Right forelimb (tissue), 1 donor: ENCODE measurements around the gene ICA1.
"Not testable (repeated sequence)": the region's sequence is repeated elsewhere in the genome, so short reads cannot be mapped to it uniquely, and the experiment has no call there.

Experiments
- DNase-seq: peaks from one replicate; pipeline ENCODE4 v3.0.0-alpha.2; 2018

Gene ICA1

DNA sequence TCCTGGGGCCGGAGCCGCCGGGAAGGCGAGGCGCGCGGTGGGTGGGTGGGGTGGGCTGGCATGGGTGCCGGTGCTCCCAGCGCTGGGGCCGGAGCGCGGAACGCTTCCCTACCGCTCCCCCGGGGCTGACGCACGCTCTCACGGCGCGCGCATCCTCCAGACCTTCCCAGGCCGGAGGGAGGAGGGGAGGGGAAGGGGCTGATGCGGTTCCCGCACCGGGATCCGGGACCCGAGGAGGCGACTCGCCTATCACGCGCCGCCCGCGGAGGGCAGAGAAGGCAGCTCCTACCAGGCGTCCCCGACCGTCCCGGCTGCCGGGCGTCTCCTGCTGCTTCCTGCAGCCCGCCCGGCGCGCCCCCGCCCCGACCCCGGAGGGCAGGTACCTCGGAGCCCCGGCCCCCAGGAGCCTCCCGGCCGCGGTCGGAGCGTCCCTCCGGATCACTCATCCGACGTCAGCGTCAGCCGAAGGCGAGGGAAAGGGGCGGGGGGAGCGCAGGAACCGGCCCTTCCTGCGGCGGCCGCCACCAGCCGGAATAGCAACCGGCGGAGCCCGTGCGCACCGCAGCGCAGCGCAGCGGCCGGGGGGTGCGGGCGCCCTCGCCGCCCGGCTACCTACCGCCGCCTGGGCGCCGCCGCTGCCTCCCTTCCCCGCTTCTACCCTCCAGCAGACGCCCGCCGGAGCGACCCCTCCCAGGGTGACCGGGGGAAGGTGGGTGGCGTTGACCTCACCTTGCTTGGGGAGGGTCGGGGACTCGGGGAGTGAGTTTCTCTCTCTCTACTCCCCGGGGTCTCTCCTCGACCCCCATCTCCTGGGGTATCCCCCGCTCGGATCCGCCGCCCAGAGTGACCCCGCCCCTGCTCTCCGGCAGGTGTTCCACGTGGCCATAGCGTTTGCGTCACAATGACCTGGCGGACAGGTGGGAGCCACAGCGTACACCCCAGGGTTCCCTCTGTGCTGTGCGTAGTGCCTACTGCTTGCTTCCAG, at the start of gene ICA1:
ICA1 (minus strand) TSS at position 457 of the 985 bp plus-strand sequence. CDS start 26,241 bp downstream, outside the sequence.
- DNase-seq: peak; percentile 67

DNA sequence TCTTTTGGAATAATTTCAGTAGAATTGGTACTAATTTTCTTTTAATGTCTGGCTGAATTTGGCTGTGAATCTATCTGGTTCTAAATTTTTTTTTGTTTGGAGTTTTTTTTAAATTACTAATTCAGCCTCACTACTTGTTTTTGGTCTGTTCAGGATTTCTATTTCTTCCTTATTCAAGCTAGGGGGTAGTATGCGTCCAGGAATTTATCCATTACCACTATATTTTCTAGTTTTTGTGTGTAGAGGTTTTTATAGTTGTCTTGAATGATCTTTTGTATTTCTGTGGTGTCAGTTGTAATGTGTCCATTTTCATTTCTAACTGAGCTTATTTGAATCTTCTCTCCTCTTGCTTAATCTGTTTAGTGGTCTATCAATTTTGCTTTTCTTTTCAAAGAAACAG, 48.9 kb upstream of the ICA1 start:
- no peak for DNase-seq

DNA sequence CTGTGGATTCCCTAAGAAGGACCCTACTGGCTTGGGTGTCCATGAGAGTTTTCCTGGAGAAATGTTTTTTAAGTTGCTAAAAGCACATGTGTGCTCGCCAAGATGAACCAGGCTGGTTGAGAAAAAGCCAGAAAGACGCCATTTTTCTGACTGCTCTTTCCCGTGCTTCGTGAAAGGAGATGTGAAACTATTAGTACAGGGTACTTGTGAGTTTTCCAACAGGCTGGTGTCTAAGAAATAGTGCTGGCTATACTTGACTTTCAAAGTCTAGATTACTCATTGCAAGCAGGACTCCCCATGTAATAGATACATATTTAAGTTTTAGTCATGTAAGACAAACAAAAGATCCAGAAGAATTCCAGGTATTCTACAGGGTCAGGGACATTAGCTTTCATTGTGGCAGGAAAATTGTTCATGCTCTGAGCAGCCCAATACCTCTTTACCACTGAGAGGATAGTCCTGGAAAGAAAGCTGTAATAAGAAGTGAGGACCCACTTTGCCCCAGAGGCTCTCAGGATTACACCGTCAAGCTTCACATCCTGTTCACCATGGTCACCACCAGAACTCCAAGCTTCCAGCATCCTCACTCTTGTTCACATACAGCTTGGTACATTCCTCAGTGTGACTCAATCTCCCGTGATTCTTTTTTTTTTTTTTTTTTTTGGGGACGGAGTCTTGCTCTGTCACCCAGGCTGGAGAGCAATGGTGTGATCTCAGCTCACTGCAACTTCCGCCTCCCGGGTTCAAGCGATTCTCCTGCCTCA, 43.8 kb upstream of the ICA1 start:
- DNase-seq: no peak

DNA sequence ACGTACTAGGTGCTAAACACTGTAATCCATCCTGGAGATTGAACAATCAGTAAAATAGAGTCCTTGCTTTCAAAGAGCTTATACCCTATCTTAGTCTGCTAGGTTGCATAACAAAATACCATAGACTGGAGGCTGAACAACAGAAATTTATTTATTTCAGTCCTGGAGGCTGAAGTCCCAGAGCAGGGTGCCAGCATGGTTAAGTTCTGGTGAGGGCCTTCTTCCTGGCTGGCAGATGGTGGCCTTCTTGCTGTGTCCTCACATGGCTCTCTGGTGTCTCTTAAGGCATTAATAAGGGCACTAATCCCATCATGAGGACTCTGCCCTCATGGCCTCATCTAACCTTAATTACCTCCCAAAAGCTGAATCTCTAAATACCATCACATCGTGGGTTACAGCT, 43.1 kb upstream of the ICA1 start:
- no peak for DNase-seq

DNA sequence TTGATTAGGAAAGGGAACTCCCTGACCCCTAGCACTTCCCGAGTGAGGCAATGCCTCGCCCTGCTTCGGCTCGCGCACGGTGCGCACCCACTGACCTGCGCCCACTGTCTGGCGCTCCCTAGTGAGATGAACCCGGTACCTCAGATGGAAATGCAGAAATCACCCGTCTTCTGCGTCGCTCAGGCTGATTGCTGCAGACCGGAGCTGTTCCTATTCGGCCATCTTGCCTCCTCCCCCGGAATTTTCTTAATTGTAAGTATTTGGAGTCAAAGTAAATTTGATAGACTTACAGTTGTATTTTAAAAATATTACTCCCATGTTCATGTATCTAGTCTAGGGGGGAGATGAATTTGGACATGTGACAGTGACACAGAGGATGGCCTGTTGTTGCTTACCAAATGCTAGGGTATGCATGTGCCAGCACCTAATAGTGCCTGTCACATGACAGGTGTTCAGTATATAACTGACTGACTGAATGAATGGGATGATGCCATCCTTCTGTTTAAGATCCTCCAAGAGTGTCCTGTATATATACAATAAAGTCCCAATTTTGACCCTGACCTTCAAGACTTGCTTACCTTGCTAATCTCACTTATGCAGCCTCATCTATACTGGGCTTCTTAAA, 42.0 kb upstream of the ICA1 start:
- DNase-seq: no peak

DNA sequence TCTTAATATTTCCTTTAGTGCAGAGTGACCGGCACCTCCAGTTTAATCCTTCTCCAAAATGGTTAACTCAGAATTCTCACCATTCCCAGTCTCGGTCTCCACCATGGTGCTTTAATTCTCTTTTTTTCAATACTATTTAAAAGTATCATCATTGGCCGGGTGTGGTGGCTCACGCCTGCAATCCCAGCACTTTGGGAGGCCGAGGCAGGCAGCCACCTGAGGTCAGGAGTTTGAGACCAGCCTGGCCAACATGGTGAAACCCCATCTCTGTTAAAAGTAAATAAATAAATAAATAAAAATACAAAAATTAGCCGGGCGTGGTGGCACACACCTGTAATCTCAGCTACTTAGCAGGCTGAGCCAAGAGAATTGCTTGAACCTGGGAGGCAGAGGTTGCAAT, 35.1 kb upstream of the ICA1 start:
- not testable (repeated sequence) for DNase-seq

DNA sequence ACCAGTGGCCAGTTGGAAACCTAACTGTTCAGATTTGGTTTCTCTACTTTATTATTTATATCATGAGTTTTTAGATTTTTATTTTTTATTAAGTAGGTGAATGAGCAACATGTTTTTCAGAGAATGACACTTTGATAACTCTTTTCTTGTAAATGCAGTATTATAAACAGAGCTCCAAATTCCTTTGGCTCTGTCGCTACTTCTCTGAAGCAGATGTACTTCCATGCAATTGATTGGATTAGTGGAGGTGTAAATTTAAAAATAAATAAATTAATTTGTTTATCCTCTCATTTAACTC, 34.3 kb upstream of the ICA1 start:
- DNase-seq: no peak

DNA sequence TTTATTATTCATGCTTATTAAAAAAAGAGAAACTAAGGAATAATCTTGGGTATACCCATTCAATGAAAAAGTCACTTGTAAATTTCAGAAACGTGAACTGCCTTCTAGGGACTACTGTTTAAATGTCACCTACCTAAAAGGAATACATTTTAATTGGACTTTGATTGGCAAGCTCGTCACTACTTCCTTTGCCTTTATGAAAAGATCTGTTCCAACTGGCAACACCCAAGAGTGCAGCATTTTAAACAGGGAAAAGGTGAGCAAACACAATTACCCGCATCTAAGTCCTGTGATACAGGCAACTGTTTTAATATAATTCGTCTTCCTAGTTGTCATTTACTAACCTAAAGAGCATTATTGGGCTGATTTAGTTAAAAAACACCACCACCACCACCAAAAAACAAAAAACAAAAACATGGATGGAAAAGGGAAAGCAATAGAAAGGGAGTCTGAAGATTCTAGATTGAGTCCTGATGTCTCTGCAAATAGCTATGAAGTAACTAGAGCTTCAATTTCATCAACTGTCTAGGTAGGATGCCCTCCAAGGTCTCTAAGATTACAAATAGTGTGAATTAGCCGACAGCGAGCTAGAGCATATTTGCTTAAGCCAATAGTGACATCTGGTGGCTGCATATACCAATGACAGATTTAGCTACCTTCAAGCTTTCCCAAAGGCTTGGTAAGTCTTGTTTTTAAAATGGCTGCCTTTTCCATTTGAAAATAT, 33.8 kb upstream of the ICA1 start:
- no peak for DNase-seq

DNA sequence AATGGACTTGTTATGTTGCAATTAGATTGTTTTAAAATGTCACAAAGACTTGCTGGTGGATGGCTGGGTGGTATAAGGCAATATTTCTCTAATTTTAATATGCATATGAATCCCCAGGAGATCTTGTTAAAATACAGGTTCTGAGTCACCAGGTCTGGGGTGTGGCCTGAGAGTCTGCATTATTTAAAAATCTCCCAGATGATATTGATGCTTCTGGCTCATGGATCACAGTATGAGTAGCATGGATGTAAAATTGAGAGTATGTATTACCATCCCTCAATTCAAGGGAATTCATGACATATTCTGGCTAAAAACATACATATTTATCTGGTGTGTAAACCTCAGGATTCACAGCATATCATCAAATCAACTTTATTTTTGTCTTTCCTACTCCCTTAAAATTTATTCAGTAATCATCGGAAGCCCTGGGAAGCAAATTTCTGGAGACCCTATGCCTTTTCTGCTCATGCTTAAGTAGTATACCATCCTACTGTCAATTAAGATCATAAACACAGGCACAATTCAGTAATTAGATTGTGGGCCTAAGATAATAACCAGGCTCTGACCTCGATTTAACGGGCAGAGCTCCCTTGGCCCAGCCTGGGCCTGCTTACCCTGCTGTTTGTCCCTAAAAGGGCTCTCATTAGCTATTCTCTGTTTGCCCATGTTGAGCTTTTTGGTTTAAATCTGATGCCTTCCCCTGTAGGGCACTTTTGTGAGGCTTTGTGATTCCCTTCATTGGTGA, 29.6 kb upstream of the ICA1 start:
- no peak for DNase-seq

DNA sequence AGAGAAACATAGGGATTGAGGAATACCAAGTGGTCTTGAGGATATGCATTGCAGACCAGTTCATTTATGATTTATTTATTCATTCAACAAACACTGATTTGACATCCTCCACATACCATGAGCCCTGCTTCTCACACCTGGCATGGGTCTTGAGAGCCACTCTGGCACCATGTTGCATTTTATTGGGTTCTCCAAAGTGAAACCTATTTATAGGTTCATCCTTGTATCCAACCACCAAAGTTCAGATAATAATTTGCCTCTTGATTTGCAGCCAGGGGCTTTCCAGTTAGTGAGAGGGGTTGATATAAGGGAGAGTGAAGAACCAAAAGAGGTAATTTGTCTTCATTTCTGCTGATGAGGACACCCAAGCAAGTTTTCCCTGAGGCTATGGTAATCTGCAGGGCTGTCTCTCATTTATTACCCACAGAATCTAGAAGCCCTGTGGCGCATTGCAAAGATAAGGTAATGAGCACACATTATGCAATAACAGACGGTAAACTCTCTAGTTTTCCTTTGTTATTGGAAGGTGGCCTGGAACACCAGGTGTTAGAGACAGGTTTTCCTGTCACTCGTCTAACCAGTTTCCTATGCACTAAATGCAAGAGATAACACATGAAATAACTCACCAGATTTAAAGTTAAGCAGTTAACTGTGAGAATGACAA, 28.8 kb upstream of the ICA1 start:
- no peak for DNase-seq

DNA sequence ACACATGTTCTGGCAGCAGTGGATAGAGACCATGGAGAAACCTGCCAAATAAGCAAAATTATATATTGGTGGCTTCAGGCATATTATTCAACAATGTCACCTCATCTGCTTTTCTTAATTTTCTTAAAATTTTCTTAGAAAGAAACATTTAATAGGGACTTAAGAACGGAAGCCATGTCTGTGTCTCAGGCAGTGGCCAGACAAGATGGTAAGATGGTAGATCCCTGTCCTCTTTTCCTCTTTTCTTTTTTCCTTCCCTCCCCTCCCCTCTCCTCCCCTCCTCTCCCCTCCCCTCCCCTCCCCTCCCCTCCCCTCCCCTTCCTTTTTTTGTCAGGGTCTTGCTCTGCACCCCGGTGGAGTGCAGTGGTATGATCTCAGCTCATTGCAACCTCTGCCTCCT, 24.2 kb upstream of the ICA1 start:
- DNase-seq: no peak

DNA sequence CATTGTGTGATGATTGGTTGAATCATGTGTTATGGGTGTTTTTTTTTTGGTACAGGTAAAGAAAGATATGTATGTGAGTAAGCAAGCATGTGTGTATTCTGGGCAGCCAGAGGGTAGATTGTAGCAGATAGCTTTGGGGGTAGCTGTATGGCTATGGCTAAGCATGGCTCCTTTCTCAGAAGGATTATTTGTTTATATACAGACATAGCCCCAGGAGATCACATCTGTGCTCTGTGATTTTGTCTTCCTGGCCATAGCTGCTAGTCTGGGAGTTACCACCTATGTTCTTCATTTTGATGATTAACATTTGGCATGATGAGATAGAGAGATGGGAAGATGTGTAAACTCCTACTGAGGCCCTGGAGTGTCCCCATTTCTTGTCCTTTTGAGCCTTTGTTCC, 23.2 kb upstream of the ICA1 start:
- no peak for DNase-seq

DNA sequence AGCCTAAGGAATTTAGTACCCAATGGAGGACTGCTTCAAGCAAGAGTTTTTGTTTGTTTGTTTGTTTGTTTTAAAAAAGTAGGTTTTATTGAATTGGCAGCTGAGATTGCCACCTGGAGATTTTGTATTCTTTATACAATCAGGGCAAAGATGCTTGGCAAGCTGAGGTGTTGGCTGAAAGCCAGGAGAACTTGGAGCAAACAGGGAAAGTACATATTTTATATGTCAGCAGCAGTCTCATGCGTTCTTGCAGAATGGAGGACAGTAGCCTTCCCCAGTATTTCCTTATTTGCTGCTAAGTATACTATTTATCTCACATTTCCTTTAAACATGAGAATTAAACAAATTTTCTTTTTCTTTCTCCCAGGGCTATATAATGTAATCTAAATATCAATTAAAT, 22.6 kb upstream of the ICA1 start:
- DNase-seq: no peak

DNA sequence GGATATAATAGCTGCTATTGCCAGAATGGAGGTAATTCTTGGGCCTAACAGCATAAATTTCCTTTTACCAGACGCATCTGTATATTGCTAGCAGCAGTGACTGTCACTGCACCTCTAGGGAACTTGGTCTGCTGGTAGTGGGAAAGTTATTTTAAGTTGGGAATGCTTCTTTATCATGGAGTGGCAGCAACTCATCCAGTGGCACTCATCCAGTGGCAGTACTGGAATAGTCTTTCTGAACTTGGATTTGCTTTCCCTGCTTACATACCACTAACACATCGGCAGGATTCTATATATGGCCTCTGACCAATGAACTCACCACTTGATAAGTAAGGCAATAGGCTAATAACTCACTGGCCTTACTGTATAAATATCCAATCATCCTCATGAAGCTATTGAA, 22.0 kb upstream of the ICA1 start:
- DNase-seq: no peak

DNA sequence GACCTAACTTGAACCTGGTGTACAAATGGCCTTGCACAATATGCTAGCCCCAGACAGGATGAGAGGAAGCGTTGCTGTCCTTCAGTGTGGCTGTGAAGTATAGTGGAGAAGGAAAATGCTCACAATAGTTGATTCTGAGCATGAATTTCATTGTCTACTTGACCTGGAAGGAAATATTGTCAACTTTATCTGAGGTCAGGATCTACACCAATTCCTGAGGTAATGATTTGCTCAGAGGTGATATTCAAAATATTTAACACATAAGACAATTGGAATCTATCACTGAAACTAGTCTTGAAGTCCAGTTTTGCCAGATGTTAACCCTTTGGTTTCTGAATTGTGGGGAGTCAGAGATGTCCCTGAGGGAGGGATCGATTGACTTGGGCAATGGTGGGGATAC, 20.9 kb upstream of the ICA1 start:
- no peak for DNase-seq

DNA sequence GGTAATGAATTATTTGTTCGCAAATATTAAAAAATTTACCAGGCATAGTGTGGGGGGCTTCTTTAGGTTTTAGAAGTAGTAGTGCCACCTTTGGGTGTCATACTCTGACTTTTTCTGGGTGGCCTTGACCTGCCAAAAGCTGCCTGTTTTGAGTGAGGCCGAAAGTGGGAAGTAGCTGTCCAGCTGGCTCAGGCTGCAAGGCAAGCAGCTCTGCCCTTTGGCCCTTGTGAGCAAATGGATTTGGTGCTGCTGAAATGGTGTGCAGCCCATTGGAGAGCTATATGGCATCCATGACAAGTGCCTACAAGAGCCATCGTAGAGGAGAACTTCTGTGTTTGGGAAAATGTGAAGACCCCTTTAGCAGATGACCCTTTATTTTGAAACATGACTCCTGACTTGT, 20.2 kb upstream of the ICA1 start:
- no peak for DNase-seq

DNA sequence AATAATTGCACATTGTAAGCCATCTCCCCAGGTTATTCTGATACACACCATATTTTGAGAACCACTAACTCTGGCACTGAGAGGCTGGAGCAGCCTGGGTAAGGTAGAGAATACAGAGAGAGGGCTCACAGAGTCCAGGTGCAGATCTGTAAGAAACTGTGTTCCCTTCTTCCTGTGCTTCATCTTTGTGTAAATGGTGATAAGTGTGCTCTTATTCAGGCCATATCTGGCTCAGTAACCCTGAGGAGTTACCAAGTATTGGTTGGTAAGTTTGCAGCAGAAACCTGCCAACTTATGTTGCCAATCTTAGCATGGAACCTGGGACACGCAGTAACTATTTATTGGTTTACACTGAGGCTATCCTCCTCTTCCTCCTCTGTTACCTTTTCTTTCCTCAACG, 16.2 kb upstream of the ICA1 start:
- DNase-seq: no peak

DNA sequence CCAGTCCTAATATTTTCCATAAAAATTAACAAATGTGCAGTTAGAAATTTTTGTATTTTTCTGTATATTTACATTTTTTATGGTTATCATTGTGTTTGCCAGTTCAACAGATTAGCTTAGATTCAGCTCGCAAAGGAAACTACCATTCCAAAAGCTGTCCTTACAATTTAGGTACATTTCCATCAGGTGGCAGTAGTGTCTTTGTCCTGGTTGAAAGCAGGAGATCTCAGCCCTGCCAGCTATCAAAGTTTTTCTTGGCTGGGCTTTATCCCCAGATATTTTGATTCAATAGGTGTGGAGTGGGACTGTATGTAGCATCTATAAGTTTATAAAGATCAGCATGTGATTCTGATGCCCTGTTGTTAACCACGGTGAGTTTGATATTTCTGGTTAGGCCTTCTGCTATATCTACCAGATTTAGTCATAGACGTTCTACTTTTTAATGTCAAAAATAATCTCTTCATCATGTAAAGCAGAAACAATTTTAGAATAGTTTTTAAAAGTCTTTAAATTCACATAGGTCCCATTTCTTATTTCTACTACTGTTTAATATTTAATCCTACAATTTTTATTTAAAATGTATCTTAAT, 15.5 kb upstream of the ICA1 start:
- DNase-seq: no peak

DNA sequence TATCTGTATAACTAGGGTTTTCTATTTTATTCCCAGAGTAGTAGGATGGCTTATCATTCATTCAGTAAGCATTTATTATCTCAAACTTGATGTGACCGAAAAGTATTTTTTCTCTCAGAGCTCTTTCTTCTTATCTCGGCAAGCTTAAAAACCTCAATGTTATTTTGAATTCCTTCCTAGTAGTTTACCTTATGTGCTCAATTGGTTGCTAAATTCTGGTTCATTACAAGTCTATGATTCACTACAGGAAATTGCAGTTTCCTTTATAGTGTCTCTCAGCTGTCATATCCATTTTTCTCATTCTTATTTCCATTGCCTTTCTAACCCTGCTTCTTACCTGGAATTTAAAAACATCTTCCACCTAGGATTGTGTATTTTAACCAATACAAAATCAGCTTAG, 12.6 kb upstream of the ICA1 start:
- DNase-seq: no peak

DNA sequence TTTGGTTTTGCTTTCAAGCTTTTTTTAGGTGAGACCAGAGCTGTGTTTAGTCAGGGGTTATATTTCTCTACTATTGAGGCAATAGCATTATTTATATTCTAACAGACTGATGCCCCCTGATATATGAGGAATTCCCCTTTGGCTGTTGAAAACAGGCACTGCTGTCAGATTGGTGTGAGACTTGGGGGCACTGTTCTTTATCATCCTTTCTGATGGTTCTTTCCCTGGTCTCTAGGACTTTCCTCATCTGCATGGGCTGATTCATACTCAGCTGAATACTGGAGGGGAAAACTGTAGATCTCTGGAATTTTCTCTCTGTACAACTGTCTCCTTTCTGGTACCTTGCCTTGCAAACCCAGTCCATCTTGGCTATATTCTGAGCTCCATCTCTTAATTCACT, 10.0 kb upstream of the ICA1 start:
- DNase-seq: no peak

DNA sequence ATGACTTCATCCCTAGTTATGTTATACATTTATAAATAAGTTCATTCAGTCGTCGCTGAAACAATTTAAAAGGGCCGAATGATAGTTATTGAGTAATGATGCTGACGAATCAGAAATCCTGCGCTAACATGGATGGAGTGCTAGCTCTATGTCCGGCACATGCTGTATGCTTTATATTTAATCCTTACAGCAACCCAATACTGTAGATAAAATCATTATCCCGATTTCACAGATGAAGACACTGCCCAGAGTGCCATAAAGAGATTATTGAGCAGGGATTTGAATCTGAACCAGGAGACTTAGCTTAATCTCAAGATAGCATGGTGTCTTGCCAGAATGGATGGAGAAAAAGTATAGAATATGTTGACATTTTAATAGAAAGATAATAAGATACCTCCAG, 1.1 kb upstream of the ICA1 start:
- DNase-seq: no peak
